ENCODE results near the gene ADIPOR2.
"Not testable (repeated sequence)": the region's sequence is repeated elsewhere in the genome, so short reads cannot be mapped to it uniquely, and the experiment has no call there.

- TF ChIP-seq, protein P1, sequence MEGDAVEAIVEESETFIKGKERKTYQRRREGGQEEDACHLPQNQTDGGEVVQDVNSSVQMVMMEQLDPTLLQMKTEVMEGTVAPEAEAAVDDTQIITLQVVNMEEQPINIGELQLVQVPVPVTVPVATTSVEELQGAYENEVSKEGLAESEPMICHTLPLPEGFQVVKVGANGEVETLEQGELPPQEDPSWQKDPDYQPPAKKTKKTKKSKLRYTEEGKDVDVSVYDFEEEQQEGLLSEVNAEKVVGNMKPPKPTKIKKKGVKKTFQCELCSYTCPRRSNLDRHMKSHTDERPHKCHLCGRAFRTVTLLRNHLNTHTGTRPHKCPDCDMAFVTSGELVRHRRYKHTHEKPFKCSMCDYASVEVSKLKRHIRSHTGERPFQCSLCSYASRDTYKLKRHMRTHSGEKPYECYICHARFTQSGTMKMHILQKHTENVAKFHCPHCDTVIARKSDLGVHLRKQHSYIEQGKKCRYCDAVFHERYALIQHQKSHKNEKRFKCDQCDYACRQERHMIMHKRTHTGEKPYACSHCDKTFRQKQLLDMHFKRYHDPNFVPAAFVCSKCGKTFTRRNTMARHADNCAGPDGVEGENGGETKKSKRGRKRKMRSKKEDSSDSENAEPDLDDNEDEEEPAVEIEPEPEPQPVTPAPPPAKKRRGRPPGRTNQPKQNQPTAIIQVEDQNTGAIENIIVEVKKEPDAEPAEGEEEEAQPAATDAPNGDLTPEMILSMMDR (IDR thresholded peaks at IDR 0.05) = not testable (repeated sequence)
- TF ChIP-seq POLR2A (IDR thresholded peaks at IDR 0.05) = not testable (repeated sequence)
Observed at GRCh38 chr12:1711536-1712211, 20.8 kb downstream of the ADIPOR2 start.

Data from testis (tissue), 2 donors.